Caco-2 (cell line): ENCODE results near the gene CYTH4. TPM values are rescaled to one million over a fixed set of nuclear protein-coding genes. Genes with fewer than 3 reads are reported as not detected.

ENCODE experiments used
- BruUV-seq: library from RNA; stranded (reverse); fragments of 400-500 nt; replicated peaks from 2 replicates; lab custom pipeline; 2021; lab: Mats Ljungman, UMichigan
- CTCF ChIA-PET: fragments of 300-600 bp; sonication (Branson Sonifier 250); formaldehyde crosslinking; loops from one replicate; lab custom pipeline; 2022; ENCODE audit warnings: antibody characterized with exemption; lab: Charles Lee
- POLR2A ChIA-PET: fragments of 300-600 bp; sonication (Branson Sonifier 250); formaldehyde crosslinking; loops from one replicate; lab custom pipeline; 2022; ENCODE audit warnings: antibody characterized with exemption; lab: Charles Lee
- DNase-seq, 2 experiments: peaks; one replicate each; pipeline versions ENCODE4 v3.0.0 to v3.0.0-alpha.2; 2020 to 2022
- H3K27me3 ChIP-seq: replicated peaks from 2 replicates; pipeline ENCODE4 v1.6.0; 2011; ENCODE audit warnings: low read length; ENCODE audit not compliant: control insufficient read depth, insufficient read depth
- H3K36me3 ChIP-seq: 2 replicates; pipeline ENCODE4 v1.5.1; 2011; ENCODE audit warnings: low read length; ENCODE audit not compliant: control insufficient read depth, insufficient read depth
- H3K4me1 ChIP-seq: fragments of 250-450 bp; sonication (Bioruptor Pico); 2 replicates; pipeline ENCODE4 v1.5.1; 2020; ENCODE audit warnings: mild to moderate bottlenecking
- H3K4me3 ChIP-seq: 2 replicates; pipeline ENCODE4 v1.5.1; 2011; ENCODE audit warnings: low read depth, mild to moderate bottlenecking, control low read depth, low read length
- H3K9me3 ChIP-seq: fragments of 250-450 bp; sonication (Bioruptor Pico); 2 replicates; pipeline ENCODE4 v1.5.1; 2020; ENCODE audit warnings: mild to moderate bottlenecking, moderate library complexity
- H3K27ac Mint-ChIP-seq: one replicate; pipeline ENCODE4 v1.8.0; 2022; ENCODE audit warnings: mixed read lengths; ENCODE audit not compliant: unreplicated experiment
- H3K27me3 Mint-ChIP-seq: one replicate; pipeline ENCODE4 v1.8.0; 2022; ENCODE audit warnings: mixed read lengths; ENCODE audit not compliant: insufficient read depth, unreplicated experiment
- H3K36me3 Mint-ChIP-seq: one replicate; pipeline ENCODE4 v1.8.0; 2022; ENCODE audit warnings: mild to moderate bottlenecking, mixed read lengths; ENCODE audit not compliant: insufficient read depth, unreplicated experiment
- H3K4me1 Mint-ChIP-seq: one replicate; pipeline ENCODE4 v1.8.0; 2022; ENCODE audit warnings: low read depth, mixed read lengths; ENCODE audit not compliant: unreplicated experiment
- H3K4me3 Mint-ChIP-seq: one replicate; pipeline ENCODE4 v1.8.0; 2022; ENCODE audit warnings: mild to moderate bottlenecking, moderate library complexity, mixed read lengths; ENCODE audit not compliant: unreplicated experiment
- H3K9me3 Mint-ChIP-seq: one replicate; pipeline ENCODE4 v1.8.0; 2022; ENCODE audit warnings: mixed read lengths; ENCODE audit not compliant: unreplicated experiment
- CTCF ChIP-seq, 2 experiments: fragments of 200-600 bp in 1 of 2; IDR thresholded peaks; 1 replicate in 1 of 2; 2 replicates in 1 of 2; pipeline versions ENCODE4 v1.5.1 to v1.8.0; 2011 to 2022; ENCODE audit warnings: antibody characterized with exemption in 1 of 2, control low read depth in 1 of 2, inconsistent platforms in 1 of 2, low read depth in 1 of 2, low read length in 1 of 2, mild to moderate bottlenecking in 1 of 2, moderate library complexity in 1 of 2; ENCODE audit not compliant: insufficient read depth in 1 of 2, severe bottlenecking in 1 of 2, unreplicated experiment in 1 of 2
- intact Hi-C: fragments of 100-400 bp; cut with micrococcal nuclease; formaldehyde crosslinking; loops from one replicate; pipeline ENCODE4 v1.10.0; 2022; ENCODE audit not compliant: unreplicated experiment
- total RNA-seq: library from RNA; stranded (reverse); gene quantifications from 2 replicates; pipeline ENCODE4 v1.2.3, GENCODE V29; 2022

CYTH4 gene
- total RNA-seq, 1 experiment from 2014 or later: not detected

GRCh38 chr22:37314315-37315074, 32.2 kb downstream of the CYTH4 start:
- H3K27ac Mint-ChIP-seq: no peak overlapping the region
- no peak for DNase-seq
- no peak overlapping the region for H3K4me3 Mint-ChIP-seq
- H3K9me3 Mint-ChIP-seq: no peaks in the 10 kb centered on the region
- Histone ChIP-seq H3K4me3 (no peak overlapping the region), H3K27me3 (no peaks in the 10 kb centered on the region), H3K36me3 (no peaks in the 10 kb centered on the region), H3K4me1 (peaks cover 26% of the 10 kb centered on the region), H3K9me3 (no peaks in the 10 kb centered on the region)
- intact Hi-C loops: no loop called here
- peaks cover 20% of the 10 kb centered on the region for H3K4me1 Mint-ChIP-seq
- H3K27me3 Mint-ChIP-seq: no peaks in the 10 kb centered on the region
- BruUV-seq: no TSS peak
- ChIA-PET CTCF (interaction anchor here (1.0 kb wide), 1 partner anchor 114 kb away, joined by 3 read pairs; no protein-coding TSS in a partner anchor), POLR2A (interaction anchor here (0.5 kb wide), 1 partner anchor 110 kb away, joined by 3 read pairs; no protein-coding TSS in a partner anchor)
- no peak for TF ChIP-seq CTCF (IDR thresholded peaks at IDR 0.05; ENCODE audit: insufficient read depth in 1 of 2, low read depth in 1 of 2, low read length in 1 of 2, severe bottlenecking in 1 of 2, unreplicated experiment in 1 of 2)
- no peaks in the 10 kb centered on the region for H3K36me3 Mint-ChIP-seq

GRCh38 chr22:37316405-37316804, 34.1 kb downstream of the CYTH4 start:
- no peak for DNase-seq
- H3K9me3 Mint-ChIP-seq: no peaks in the 10 kb centered on the region
- Histone ChIP-seq H3K27me3 (no peaks in the 10 kb centered on the region), H3K4me3 (no peak overlapping the region), H3K4me1 (peaks cover 45% of the 10 kb centered on the region), H3K36me3 (no peaks in the 10 kb centered on the region), H3K9me3 (no peaks in the 10 kb centered on the region)
- no peaks in the 10 kb centered on the region for H3K27me3 Mint-ChIP-seq
- H3K4me3 Mint-ChIP-seq: no peak overlapping the region
- TF ChIP-seq CTCF (IDR thresholded peaks at IDR 0.05; ENCODE audit: insufficient read depth in 1 of 2, low read depth in 1 of 2, low read length in 1 of 2, severe bottlenecking in 1 of 2, unreplicated experiment in 1 of 2): no peak
- BruUV-seq: no TSS peak
- H3K36me3 Mint-ChIP-seq: no peaks in the 10 kb centered on the region
- H3K27ac Mint-ChIP-seq: no peak overlapping the region
- CTCF ChIA-PET: interaction anchor here (1.0 to 3.0 kb wide), 5 partner anchors 10 to 140 kb away, joined by 3 to 49 read pairs (median 6); no protein-coding TSS in a partner anchor
- POLR2A ChIA-PET: interaction anchor here (0.7 kb wide), 1 partner anchor 156 kb away, joined by 6 read pairs; no protein-coding TSS in a partner anchor
- peaks cover 36% of the 10 kb centered on the region for H3K4me1 Mint-ChIP-seq
- intact Hi-C loops: no loop called here

GRCh38 chr22:37316875-37317371, 34.6 kb downstream of the CYTH4 start:
- H3K4me3 Mint-ChIP-seq: no peak overlapping the region
- Histone ChIP-seq H3K9me3 (no peaks in the 10 kb centered on the region), H3K4me1 (peaks cover 50% of the 10 kb centered on the region), H3K36me3 (no peaks in the 10 kb centered on the region), H3K27me3 (no peaks in the 10 kb centered on the region), H3K4me3 (no peak overlapping the region)
- TF ChIP-seq CTCF (IDR thresholded peaks at IDR 0.05; ENCODE audit: insufficient read depth in 1 of 2, low read depth in 1 of 2, low read length in 1 of 2, severe bottlenecking in 1 of 2, unreplicated experiment in 1 of 2): peak; percentile 92 to 94
- peaks cover 39% of the 10 kb centered on the region for H3K4me1 Mint-ChIP-seq
- no peak overlapping the region for H3K27ac Mint-ChIP-seq
- ChIA-PET CTCF (interaction anchor here (0.5 to 3.0 kb wide), 9 partner anchors 10 to 1132 kb away, joined by 3 to 49 read pairs (median 4); no protein-coding TSS in a partner anchor), POLR2A (no interaction called here)
- no peaks in the 10 kb centered on the region for H3K9me3 Mint-ChIP-seq
- no peaks in the 10 kb centered on the region for H3K36me3 Mint-ChIP-seq
- no TSS peak for BruUV-seq
- intact Hi-C loops: loop anchor here (1.0 kb wide), 2 partner anchors 112 to 140 kb away; no protein-coding TSS in a partner anchor
- no peaks in the 10 kb centered on the region for H3K27me3 Mint-ChIP-seq
- DNase-seq: peak; percentile 87 to 88
